GM19467 (cell line): ENCODE measurements around the gene FAM118A.
"Not testable (repeated sequence)": the region's sequence is repeated elsewhere in the genome, so short reads cannot be mapped to it uniquely, and the experiment has no call there.

Experiments used
- ATAC-seq: cut with Tn5 transposase; IDR thresholded peaks from one replicate; pipeline ENCODE4 v1.9.1; 2021; ENCODE audit warnings: mild to moderate bottlenecking, moderate library complexity; ENCODE audit not compliant: unreplicated experiment

The FAM118A gene

GRCh38 chr22:45373592-45373991 lies 63.9 kb downstream of the FAM118A start:
- ATAC-seq, result not testable (repeated sequence)

DNA sequence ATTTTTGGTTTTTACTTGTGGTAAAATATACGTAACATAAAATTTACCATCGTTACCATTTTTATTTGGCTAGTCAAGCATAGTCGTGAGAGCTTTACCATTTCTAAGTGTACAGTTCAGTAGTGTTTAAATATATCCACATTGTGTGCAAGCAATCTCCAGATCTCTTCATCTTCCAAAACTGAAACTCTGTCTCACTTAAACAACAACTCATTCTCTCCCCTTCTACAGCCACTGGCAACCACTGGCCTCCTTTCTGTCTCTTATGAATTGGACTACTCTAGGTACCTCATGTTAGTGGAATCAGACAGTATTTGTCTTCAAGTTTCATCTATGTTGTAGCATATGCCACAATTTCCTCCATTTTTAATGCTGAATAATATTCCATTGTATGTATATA lies 66.3 kb downstream of the FAM118A start:
- no peak for ATAC-seq

DNA sequence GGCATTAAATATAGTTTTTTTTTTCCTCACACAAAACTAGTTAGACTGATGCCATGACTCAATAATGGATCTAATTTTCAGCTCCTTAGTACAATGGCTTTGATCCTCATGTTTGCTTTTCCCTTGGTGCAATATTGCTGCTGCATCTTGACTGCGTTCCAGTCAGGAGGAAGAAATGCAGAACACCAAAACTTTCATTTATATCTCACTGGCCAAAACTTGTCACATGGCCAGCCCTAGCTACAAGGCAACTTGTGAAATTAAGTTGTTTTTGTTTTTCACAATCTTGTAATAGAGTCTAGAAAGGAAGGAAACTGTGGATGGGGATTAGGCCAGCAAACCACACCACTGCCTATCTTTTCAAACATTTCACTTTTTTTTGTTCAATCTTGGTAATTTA lies 67.0 kb downstream of the FAM118A start:
- ATAC-seq, result no peak

GRCh38 chr22:45381348-45381747 lies 71.6 kb downstream of the FAM118A start:
- no peak for ATAC-seq

GRCh38 chr22:45389546-45389945 lies 79.8 kb downstream of the FAM118A start:
- ATAC-seq, result no peak
